Measurements from ENCODE around the gene LRRC46. TPM values are rescaled to one million over a fixed set of nuclear protein-coding genes. Genes with fewer than 3 reads are reported as not detected.

Gene LRRC46
- total RNA-seq, 1 experiment from 2014 or later: 1.2 TPM

DNA sequence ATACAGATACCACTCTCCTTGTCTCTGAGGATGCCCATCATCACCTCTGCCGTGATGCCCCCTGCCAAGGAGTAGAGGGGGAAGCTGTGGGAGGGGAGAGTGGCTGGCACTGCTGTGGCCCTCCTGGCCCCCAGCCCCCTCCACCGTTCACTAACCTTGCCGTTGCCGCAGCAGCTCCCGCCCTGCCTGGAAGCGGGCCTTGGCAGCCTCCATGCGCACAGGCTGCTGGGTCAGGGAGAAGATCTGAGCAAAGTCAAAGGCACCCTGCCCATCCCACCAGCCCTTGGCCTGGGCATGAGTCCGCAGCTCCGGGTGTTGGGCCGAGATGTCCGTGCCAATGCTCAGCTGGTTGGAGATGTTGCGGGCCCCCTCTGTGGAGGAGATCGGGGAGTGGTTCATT lies 7.2 kb downstream of the LRRC46 start:
- H3K9me3 Mint-ChIP-seq (ENCODE audit: unreplicated experiment): no peaks in the 10 kb centered on the region
- H3K4me3 Mint-ChIP-seq (ENCODE audit: unreplicated experiment): no peak overlapping the region
- intact Hi-C loops (cut with micrococcal nuclease): no loop called here
- DNase-seq (ENCODE audit: unreplicated experiment): no peak
- BruUV-seq (replicated peaks): no TSS peak
- H3K27me3 Mint-ChIP-seq (ENCODE audit: insufficient read depth, unreplicated experiment): no peaks in the 10 kb centered on the region
- H3K36me3 Mint-ChIP-seq (ENCODE audit: insufficient read depth, unreplicated experiment): no peaks in the 10 kb centered on the region
- CTCF ChIA-PET: interaction anchor here (0.5 to 18.5 kb wide), 3 partner anchors 50 to 111 kb away, joined by 3 to 523 read pairs (median 3); partner anchors contain the start of gene SP2
- POLR2A ChIA-PET: no interaction called here
- TF ChIP-seq, protein P1, sequence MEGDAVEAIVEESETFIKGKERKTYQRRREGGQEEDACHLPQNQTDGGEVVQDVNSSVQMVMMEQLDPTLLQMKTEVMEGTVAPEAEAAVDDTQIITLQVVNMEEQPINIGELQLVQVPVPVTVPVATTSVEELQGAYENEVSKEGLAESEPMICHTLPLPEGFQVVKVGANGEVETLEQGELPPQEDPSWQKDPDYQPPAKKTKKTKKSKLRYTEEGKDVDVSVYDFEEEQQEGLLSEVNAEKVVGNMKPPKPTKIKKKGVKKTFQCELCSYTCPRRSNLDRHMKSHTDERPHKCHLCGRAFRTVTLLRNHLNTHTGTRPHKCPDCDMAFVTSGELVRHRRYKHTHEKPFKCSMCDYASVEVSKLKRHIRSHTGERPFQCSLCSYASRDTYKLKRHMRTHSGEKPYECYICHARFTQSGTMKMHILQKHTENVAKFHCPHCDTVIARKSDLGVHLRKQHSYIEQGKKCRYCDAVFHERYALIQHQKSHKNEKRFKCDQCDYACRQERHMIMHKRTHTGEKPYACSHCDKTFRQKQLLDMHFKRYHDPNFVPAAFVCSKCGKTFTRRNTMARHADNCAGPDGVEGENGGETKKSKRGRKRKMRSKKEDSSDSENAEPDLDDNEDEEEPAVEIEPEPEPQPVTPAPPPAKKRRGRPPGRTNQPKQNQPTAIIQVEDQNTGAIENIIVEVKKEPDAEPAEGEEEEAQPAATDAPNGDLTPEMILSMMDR (IDR thresholded peaks at IDR 0.05; ENCODE audit: unreplicated experiment): no peak
- H3K4me1 Mint-ChIP-seq (ENCODE audit: insufficient read depth, unreplicated experiment): peaks cover 7% of the 10 kb centered on the region
- no peak overlapping the region for H3K27ac Mint-ChIP-seq (ENCODE audit: low read depth, unreplicated experiment)

DNA sequence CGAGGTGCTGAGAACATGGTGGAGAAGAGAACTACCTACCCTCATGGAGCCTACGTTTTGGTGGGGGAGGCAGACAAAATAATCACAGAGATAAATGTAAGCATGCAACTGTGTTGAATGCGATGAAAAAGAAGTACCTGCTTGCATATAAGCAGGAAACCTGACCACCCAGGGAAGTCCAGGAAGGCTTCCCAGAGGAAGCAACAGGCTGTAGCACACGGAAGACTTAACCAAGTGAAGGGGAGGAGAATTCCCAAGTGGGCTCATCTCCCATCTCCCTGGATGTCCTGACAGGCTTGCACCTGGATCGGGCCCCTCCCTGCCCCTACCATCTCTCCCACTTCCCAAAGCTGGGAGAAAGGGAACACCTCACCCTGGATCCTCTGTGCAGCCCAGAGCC lies 7.6 kb downstream of the LRRC46 start:
- H3K9me3 Mint-ChIP-seq (ENCODE audit: unreplicated experiment): no peaks in the 10 kb centered on the region
- CTCF ChIA-PET: interaction anchor here (0.5 to 18.5 kb wide), 3 partner anchors 49 to 110 kb away, joined by 3 to 523 read pairs (median 3); partner anchors contain the start of gene SP2

DNA sequence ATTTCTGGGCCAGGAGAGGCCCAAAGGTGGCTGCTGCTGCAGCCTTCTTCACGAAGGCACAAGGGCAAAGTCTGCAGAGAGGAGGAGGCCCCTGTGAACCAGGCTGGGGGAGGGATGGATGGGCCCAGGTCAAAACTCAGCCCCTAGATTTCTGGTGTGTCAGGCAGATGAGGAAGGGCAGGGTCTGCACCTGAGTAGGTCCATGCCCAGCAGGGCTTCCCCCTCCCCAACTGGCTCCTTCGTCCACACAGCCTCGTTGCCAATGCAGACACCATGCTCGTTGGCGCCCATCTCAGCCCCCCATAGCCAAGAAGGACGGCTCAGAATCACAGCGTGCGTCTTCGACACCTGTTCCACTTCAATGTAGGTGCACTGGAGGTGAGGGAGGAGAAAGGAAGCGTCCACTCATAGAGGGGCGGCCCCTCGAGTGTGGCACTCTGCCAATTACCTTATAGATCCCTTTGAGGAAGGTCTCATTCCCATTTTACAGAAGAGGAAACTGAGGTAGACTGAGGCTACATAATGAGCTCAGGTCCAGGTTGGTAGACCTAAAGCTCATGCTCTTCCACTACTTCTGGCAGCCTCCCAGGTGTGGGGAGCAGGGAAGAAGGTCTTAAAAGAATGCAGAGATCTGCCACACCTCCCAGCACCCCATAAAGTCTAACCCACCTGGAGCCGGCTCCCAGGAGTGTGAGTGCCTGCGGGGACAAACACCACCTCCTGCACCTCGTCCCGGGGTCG lies 8.7 kb downstream of the LRRC46 start:
- Mint-ChIP-seq H3K27ac (ENCODE audit: low read depth, unreplicated experiment) (peak overlapping the region; percentile 65), H3K4me3 (ENCODE audit: unreplicated experiment) (peak overlapping the region; percentile 81), H3K4me1 (ENCODE audit: insufficient read depth, unreplicated experiment) (peaks cover 7% of the 10 kb centered on the region), H3K36me3 (ENCODE audit: insufficient read depth, unreplicated experiment) (no peaks in the 10 kb centered on the region), H3K9me3 (ENCODE audit: unreplicated experiment) (no peaks in the 10 kb centered on the region), H3K27me3 (ENCODE audit: insufficient read depth, unreplicated experiment) (no peaks in the 10 kb centered on the region)
- BruUV-seq (replicated peaks): no TSS peak
- DNase-seq (ENCODE audit: unreplicated experiment): no peak
- intact Hi-C loops (cut with micrococcal nuclease): no loop called here
- POLR2A ChIA-PET: interaction anchor here (0.5 to 8.0 kb wide), 9 partner anchors 9 to 708 kb away, joined by 3 to 178 read pairs (median 4); partner anchors contain the start of genes LRRC46, MRPL10, PNPO and PRR15L
- TF ChIP-seq, protein P1 (IDR thresholded peaks at IDR 0.05; ENCODE audit: unreplicated experiment): no peak
- CTCF ChIA-PET: interaction anchor here (0.6 to 18.5 kb wide), 11 partner anchors 9 to 1653 kb away, joined by 3 to 523 read pairs (median 7); partner anchors contain the start of genes LRRC46, MRPL10, PNPO and SP2

More for the DNA sequence above, 7.6 kb downstream of the LRRC46 start:
- BruUV-seq (replicated peaks): no TSS peak
- no peak overlapping the region for H3K27ac Mint-ChIP-seq (ENCODE audit: low read depth, unreplicated experiment)
- H3K4me3 Mint-ChIP-seq (ENCODE audit: unreplicated experiment): no peak overlapping the region
- peaks cover 7% of the 10 kb centered on the region for H3K4me1 Mint-ChIP-seq (ENCODE audit: insufficient read depth, unreplicated experiment)
- TF ChIP-seq, protein P1 (IDR thresholded peaks at IDR 0.05; ENCODE audit: unreplicated experiment): no peak
- POLR2A ChIA-PET: interaction anchor here (1.3 to 8.0 kb wide), 2 partner anchors 53 to 118 kb away, joined by 4 to 178 read pairs; partner anchors contain the start of genes PRR15L and SP2
- H3K36me3 Mint-ChIP-seq (ENCODE audit: insufficient read depth, unreplicated experiment): no peaks in the 10 kb centered on the region
- intact Hi-C loops (cut with micrococcal nuclease): no loop called here
- H3K27me3 Mint-ChIP-seq (ENCODE audit: insufficient read depth, unreplicated experiment): no peaks in the 10 kb centered on the region
- DNase-seq (ENCODE audit: unreplicated experiment): no peak

DNA sequence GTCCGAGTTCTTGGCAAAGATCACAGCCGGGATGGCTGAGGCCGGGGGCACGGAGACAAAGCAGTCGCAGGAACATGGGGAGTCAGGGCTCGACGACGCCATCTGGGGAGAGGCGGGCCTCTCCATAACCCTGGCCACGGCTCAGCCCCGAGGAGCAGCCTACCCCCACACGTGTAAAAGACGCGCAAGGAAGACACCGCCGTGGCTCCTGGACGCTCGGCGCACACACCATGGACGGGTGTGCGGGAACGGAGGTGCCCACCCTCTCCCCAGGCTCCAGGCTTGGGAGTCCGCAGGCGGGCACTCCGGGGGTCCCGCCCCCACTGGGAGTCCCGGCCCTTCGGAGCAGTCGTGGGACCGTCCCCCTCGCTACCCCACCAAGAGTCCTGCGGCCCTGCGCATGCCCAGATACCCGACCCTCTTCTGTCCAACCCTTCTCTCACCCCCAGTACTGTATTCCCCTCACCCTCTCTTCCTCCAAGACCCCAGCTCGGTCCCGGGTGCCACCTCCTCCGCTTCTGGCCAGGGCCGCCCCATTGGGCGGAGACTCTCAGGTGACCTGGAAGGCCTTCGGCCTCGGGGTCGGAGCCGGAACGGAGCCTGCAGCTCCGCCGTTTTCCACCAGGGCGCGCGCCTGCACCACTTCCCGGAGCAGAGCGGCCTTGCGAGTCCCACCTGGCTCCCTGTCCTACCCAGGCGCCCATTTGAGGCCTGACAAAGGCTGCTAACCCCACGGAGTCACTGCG lies 9.4 kb downstream of the LRRC46 start, which contains the start of gene SCRN2:
SCRN2 (minus strand) TSS at position 532 of the 746 bp plus-strand sequence; CDS start at position 102, 430 bp downstream.
- ChIA-PET CTCF (interaction anchor here (0.6 to 18.5 kb wide), 23 partner anchors 9 to 301 kb away, joined by 3 to 523 read pairs (median 4); partner anchors contain the start of genes CDK5RAP3, LRRC46, MRPL10 and PNPO), POLR2A (interaction anchor here (0.5 to 8.0 kb wide), 16 partner anchors 9 to 709 kb away, joined by 3 to 178 read pairs (median 4); partner anchors contain the start of genes LRRC46, MRPL10, NFE2L1 and PNPO)
- Mint-ChIP-seq H3K4me1 (ENCODE audit: insufficient read depth, unreplicated experiment) (peaks cover 7% of the 10 kb centered on the region), H3K4me3 (ENCODE audit: unreplicated experiment) (peak within 1 kb of the TSS; percentile 81), H3K27me3 (ENCODE audit: insufficient read depth, unreplicated experiment) (no peaks in the 10 kb centered on the region), H3K36me3 (ENCODE audit: insufficient read depth, unreplicated experiment) (no peaks in the 10 kb centered on the region), H3K27ac (ENCODE audit: low read depth, unreplicated experiment) (peak within 1 kb of the TSS; percentile 65), H3K9me3 (ENCODE audit: unreplicated experiment) (no peaks in the 10 kb centered on the region)
- TF ChIP-seq, protein P1 (IDR thresholded peaks at IDR 0.05; ENCODE audit: unreplicated experiment): peak; percentile 99
- BruUV-seq (replicated peaks): TSS peak; percentile 45
- intact Hi-C loops (cut with micrococcal nuclease): no loop called here
- DNase-seq (ENCODE audit: unreplicated experiment): peak; percentile 88

Data from MCF 10A (cell line).